ENCODE data around the gene NLK.
"Not testable (repeated sequence)": the region's sequence is repeated elsewhere in the genome, so short reads cannot be mapped to it uniquely, and the experiment has no call there.

NLK gene

GRCh38 chr17:28232966-28233870, 190.7 kb downstream of the NLK start:
- peak; percentile 46 for DNase-seq (ENCODE audit: low read depth)
- TF ChIP-seq, protein P1, sequence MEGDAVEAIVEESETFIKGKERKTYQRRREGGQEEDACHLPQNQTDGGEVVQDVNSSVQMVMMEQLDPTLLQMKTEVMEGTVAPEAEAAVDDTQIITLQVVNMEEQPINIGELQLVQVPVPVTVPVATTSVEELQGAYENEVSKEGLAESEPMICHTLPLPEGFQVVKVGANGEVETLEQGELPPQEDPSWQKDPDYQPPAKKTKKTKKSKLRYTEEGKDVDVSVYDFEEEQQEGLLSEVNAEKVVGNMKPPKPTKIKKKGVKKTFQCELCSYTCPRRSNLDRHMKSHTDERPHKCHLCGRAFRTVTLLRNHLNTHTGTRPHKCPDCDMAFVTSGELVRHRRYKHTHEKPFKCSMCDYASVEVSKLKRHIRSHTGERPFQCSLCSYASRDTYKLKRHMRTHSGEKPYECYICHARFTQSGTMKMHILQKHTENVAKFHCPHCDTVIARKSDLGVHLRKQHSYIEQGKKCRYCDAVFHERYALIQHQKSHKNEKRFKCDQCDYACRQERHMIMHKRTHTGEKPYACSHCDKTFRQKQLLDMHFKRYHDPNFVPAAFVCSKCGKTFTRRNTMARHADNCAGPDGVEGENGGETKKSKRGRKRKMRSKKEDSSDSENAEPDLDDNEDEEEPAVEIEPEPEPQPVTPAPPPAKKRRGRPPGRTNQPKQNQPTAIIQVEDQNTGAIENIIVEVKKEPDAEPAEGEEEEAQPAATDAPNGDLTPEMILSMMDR (conservative IDR thresholded peaks at IDR 0.05; ENCODE audit: low read depth, low read length): peak; percentile 54
- H3K4me3 ChIP-seq (ENCODE audit: low read depth, low read length): not testable (repeated sequence)

DNA sequence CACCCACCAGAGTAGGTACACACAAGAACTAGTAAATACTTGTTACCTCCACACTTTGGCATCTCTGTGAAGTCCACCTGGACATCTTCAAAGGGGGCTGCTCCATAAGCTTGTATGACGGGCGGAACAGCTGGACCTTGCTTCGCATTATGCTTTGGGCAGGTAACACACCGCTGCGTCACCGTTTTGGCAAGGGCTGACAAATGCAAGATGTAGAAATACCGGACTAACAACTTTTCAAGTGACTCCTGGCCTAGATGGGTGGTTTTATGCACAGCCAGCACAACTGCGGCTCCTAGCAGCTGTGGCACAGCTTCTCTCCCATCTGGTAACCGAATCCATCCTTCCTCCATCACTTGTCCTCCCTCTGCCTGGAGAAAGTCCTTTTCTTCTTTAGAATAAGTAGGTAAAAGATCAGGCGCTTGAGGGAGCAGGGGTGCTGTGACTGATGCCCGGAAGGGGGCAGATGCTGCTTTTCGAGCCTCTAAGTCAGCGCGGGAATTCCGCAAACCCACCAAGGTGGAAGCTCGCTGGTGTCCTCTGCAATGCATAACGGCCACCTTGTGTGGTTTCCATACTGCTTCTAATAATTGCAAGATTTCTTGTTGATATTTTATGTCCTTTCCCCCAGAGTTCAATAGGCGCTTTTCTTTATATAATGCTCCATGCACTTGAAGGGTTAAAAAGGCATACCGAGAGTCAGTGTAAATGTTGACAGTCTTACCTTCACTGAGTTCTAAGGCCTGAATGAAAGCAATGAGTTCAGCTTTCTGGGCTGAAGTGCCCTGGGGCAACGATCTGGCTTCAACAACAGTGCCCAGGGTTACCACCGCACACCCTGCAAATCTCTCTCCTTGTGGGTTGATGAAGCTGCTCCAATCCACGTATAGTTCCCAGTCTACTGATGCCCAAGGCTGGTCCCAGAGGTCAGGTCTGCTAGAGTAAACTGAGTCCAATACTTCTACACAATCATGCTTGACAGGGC, 191.7 kb downstream of the NLK start:
- TF ChIP-seq, protein P1 (conservative IDR thresholded peaks at IDR 0.05; ENCODE audit: low read depth, low read length): peak; percentile 28
- not testable (repeated sequence) for DNase-seq (ENCODE audit: low read depth); H3K4me3 ChIP-seq (ENCODE audit: low read depth, low read length)

GRCh38 chr17:28235066-28235700, 192.7 kb downstream of the NLK start:
- DNase-seq (ENCODE audit: low read depth); H3K4me3 ChIP-seq (ENCODE audit: low read depth, low read length): not testable (repeated sequence)

GRCh38 chr17:28236033-28236653, 193.7 kb downstream of the NLK start:
- not testable (repeated sequence) for H3K4me3 ChIP-seq (ENCODE audit: low read depth, low read length); DNase-seq (ENCODE audit: low read depth)

GRCh38 chr17:28238547-28239270, 196.2 kb downstream of the NLK start:
- not testable (repeated sequence) for H3K4me3 ChIP-seq (ENCODE audit: low read depth, low read length); DNase-seq (ENCODE audit: low read depth)

- no peak for DNase-seq (ENCODE audit: low read depth)
- TF ChIP-seq, protein P1 (conservative IDR thresholded peaks at IDR 0.05; ENCODE audit: low read depth, low read length): no peak
These were observed 196.8 kb downstream of the NLK start for GRCh38 chr17:28239271-28239624.

GRCh38 chr17:28240688-28241340, 198.3 kb downstream of the NLK start:
- TF ChIP-seq, protein P1 (conservative IDR thresholded peaks at IDR 0.05; ENCODE audit: low read depth, low read length): no peak
- H3K4me3 ChIP-seq (ENCODE audit: low read depth, low read length): no peak overlapping the region
- DNase-seq (ENCODE audit: low read depth): no peak

More at GRCh38 chr17:28239271-28239624, 196.8 kb downstream of the NLK start:
- H3K4me3 ChIP-seq (ENCODE audit: low read depth, low read length): no peak overlapping the region

Data from choroid plexus epithelial cell (primary cell).